ENCODE measurements around the gene HSFX4.
"Not testable (repeated sequence)": the region's sequence is repeated elsewhere in the genome, so short reads cannot be mapped to it uniquely, and the experiment has no call there.

The HSFX4 gene

GRCh38 chrX:149938427-149938880 lies 9.1 kb downstream of the HSFX4 start, which contains the start of gene EOLA2:
TSS of gene EOLA2 (minus strand) at chrX:149938491. CDS start at chrX:149933874, 4,617 bp downstream.
- peak; percentile 85 for DNase-seq

- peak; percentile 79 for DNase-seq
Observed at GRCh38 chrX:149938881-149939654, 9.7 kb downstream of the HSFX4 start.

GRCh38 chrX:149939655-149939904 lies 10.2 kb downstream of the HSFX4 start:
- no peak for DNase-seq

GRCh38 chrX:149939905-149940673 lies 10.7 kb downstream of the HSFX4 start:
- DNase-seq: peak; percentile 64

- DNase-seq: not testable (repeated sequence)
Observed at GRCh38 chrX:149940674-149941024, 11.3 kb downstream of the HSFX4 start.

GRCh38 chrX:149945087-149945670 lies 15.8 kb downstream of the HSFX4 start:
- not testable (repeated sequence) for DNase-seq

- not testable (repeated sequence) for DNase-seq
Observed at GRCh38 chrX:149945820-149946219, 16.4 kb downstream of the HSFX4 start.

GRCh38 chrX:149946932-149947331 lies 17.6 kb downstream of the HSFX4 start:
- not testable (repeated sequence) for DNase-seq

- DNase-seq: no peak
Observed at GRCh38 chrX:149948016-149948415, 18.6 kb downstream of the HSFX4 start.

GRCh38 chrX:149949743-149950436 lies 20.5 kb downstream of the HSFX4 start:
- DNase-seq: no peak

GRCh38 chrX:149950681-149951080 lies 21.3 kb downstream of the HSFX4 start:
- no peak for DNase-seq

- no peak for DNase-seq
Observed at GRCh38 chrX:149961572-149961971, 32.2 kb downstream of the HSFX4 start.

- no peak for DNase-seq
Observed at GRCh38 chrX:149962010-149962409, 32.6 kb downstream of the HSFX4 start.

- no peak for DNase-seq
Observed at GRCh38 chrX:149962859-149963757, 33.7 kb downstream of the HSFX4 start.

- no peak for DNase-seq
Observed at GRCh38 chrX:149979126-149979644, 49.8 kb downstream of the HSFX4 start.

Measured in activated gamma-delta T cell (primary cell).